CD14-positive monocyte (primary cell): Measurements from ENCODE around the gene MET. TPM values are rescaled to one million over a fixed set of nuclear protein-coding genes. Genes with fewer than 3 reads are reported as not detected.

ENCODE experiments used
- DNase-seq, 3 donors: peaks; one replicate each; pipeline ENCODE4 v3.0.0-alpha.2; 2011 to 2022
- H2AFZ ChIP-seq: 2 replicates; pipeline ENCODE4 v1.6.0; 2012; ENCODE audit warnings: mild to moderate bottlenecking, low read depth, low read length, inconsistent platforms; ENCODE audit not compliant: insufficient read depth, poor library complexity, severe bottlenecking
- H3K27ac ChIP-seq, 2 donors: 1 replicate in 1 of 2; 2 replicates in 1 of 2; pipeline ENCODE4 v1.5.1; 2012 to 2013; ENCODE audit warnings: low read length in 2 of 2, control low read depth in 1 of 2, inconsistent platforms in 1 of 2, low read depth in 1 of 2, mild to moderate bottlenecking in 1 of 2
- H3K27me3 ChIP-seq, 2 donors: one replicate each; pipeline versions ENCODE4 v1.6.0 to v1.6.1; 2011 to 2013; ENCODE audit warnings: low read length in 2 of 2; ENCODE audit not compliant: control insufficient read depth in 2 of 2, insufficient read depth in 2 of 2
- H3K36me3 ChIP-seq, 2 donors: replicated peaks in 1 of 2; 1 replicate in 1 of 2; 2 replicates in 1 of 2; pipeline versions ENCODE4 v1.5.1 to v1.6.1; 2012 to 2013; ENCODE audit warnings: low read length in 2 of 2, control low read depth in 1 of 2, inconsistent platforms in 1 of 2, mild to moderate bottlenecking in 1 of 2; ENCODE audit not compliant: insufficient read depth in 2 of 2, control insufficient read depth in 1 of 2
- H3K4me1 ChIP-seq, 2 donors: 1 replicate in 1 of 2; 2 replicates in 1 of 2; pipeline versions ENCODE4 v1.5.1 to v1.6.1; 2012 to 2013; ENCODE audit warnings: low read length in 2 of 2, control low read depth in 1 of 2, inconsistent platforms in 1 of 2, mild to moderate bottlenecking in 1 of 2, moderate library complexity in 1 of 2; ENCODE audit not compliant: insufficient read depth in 2 of 2, control insufficient read depth in 1 of 2
- H3K4me2 ChIP-seq: replicated peaks from 2 replicates; pipeline ENCODE3; 2012; ENCODE audit warnings: low read length, moderate library complexity, mild to moderate bottlenecking; ENCODE audit not compliant: poor library complexity, severe bottlenecking; ENCODE audit errors: extremely low read depth
- H3K4me3 ChIP-seq, 3 experiments: fragments of 200-600 bp in 1 of 3; sonication (generic) in 1 of 3; replicated peaks in 1 of 3; 1 replicate in 2 of 3; 2 replicates in 1 of 3; pipeline ENCODE4 v1.5.1; 2011 to 2013; ENCODE audit warnings: low read length in 3 of 3, mild to moderate bottlenecking in 3 of 3, control low read depth in 2 of 3, low read depth in 2 of 3, inconsistent platforms in 1 of 3, moderate library complexity in 1 of 3
- H3K79me2 ChIP-seq: 2 replicates; pipeline ENCODE4 v1.6.0; 2012; ENCODE audit warnings: mild to moderate bottlenecking, control low read depth, inconsistent platforms, low read length, moderate library complexity; ENCODE audit not compliant: insufficient read depth
- H3K9ac ChIP-seq: 2 replicates; pipeline ENCODE4 v1.6.0; 2017; ENCODE audit warnings: low read length, mild to moderate bottlenecking; ENCODE audit not compliant: insufficient read depth, poor library complexity, severe bottlenecking
- H3K9me3 ChIP-seq, 2 donors: replicated peaks in 1 of 2; 1 replicate in 1 of 2; 2 replicates in 1 of 2; pipeline versions ENCODE4 v1.5.1 to v1.6.1; 2012 to 2013; ENCODE audit warnings: low read length in 2 of 2, control low read depth in 1 of 2; ENCODE audit not compliant: control insufficient read depth in 1 of 2, insufficient read depth in 1 of 2
- H4K20me1 ChIP-seq: 2 replicates; pipeline ENCODE4 v1.6.0; 2012; ENCODE audit warnings: mild to moderate bottlenecking, low read length, control low read depth, moderate library complexity; ENCODE audit not compliant: insufficient read depth
- H3K27ac Mint-ChIP-seq, 7 donors: one replicate each; pipeline ENCODE4 v1.8.0; 2020; ENCODE audit warnings: mild to moderate bottlenecking in 7 of 7, mixed read lengths in 7 of 7, moderate library complexity in 6 of 7, inconsistent platforms in 2 of 7
- H3K27me3 Mint-ChIP-seq, 3 donors: one replicate each; pipeline ENCODE4 v1.8.0; 2021 to 2022; ENCODE audit warnings: low read depth in 3 of 3, mild to moderate bottlenecking in 3 of 3, mixed read lengths in 3 of 3, moderate library complexity in 3 of 3, inconsistent platforms in 1 of 3
- H3K36me3 Mint-ChIP-seq, 2 donors: one replicate each; pipeline ENCODE4 v1.8.0; 2020; ENCODE audit warnings: mixed read lengths in 2 of 2, inconsistent platforms in 1 of 2, mild to moderate bottlenecking in 1 of 2
- H3K4me1 Mint-ChIP-seq: one replicate; pipeline ENCODE4 v1.8.0; 2020; ENCODE audit warnings: mild to moderate bottlenecking, mixed read lengths
- H3K4me3 Mint-ChIP-seq, 2 donors: one replicate each; pipeline ENCODE4 v1.8.0; 2020; ENCODE audit warnings: mild to moderate bottlenecking in 2 of 2, mixed read lengths in 2 of 2, moderate library complexity in 1 of 2
- H3K9me3 Mint-ChIP-seq, 7 donors: one replicate each; pipeline ENCODE4 v1.8.0; 2020 to 2022; ENCODE audit warnings: mixed read lengths in 7 of 7, mild to moderate bottlenecking in 6 of 7, moderate library complexity in 6 of 7, inconsistent platforms in 2 of 7
- CTCF ChIP-seq: fragments of 200-600 bp; IDR thresholded peaks from one replicate; pipeline ENCODE4 v1.8.0; 2022; ENCODE audit warnings: antibody characterized with exemption, mild to moderate bottlenecking
- WGBS: methylation state at CpG from one replicate; pipeline ENCODE4 v1.1.5; 2013; ENCODE audit warnings: missing lambda C conversion rate; ENCODE audit not compliant: insufficient coverage; 5-methylcytosine and 5-hydroxymethylcytosine counted together
- intact Hi-C, 2 donors: fragments of 100-400 bp; cut with micrococcal nuclease; formaldehyde crosslinking; loops; one replicate each; pipeline versions ENCODE4 v1.15.0 to v1.15.1; 2023
- polyA plus RNA-seq, 3 donors: library from polyadenylated mRNA; depleted of rRNA in 1 of 3; unstranded in 2 of 3; stranded (reverse) in 1 of 3; fragments of 300-500 nt in 2 of 3; fragments of >200 nt in 1 of 3; fragmentation: Illumina TruSeq in 2 of 3; gene quantifications; 1 replicate in 2 of 3; 2 replicates in 1 of 3; pipeline ENCODE4 v1.2.3, GENCODE V29; 2012 to 2021

MET gene
- polyA plus RNA-seq, 3 donors: not detected

- H2AFZ ChIP-seq: no peak overlapping the region
- peaks cover 10% of the 10 kb centered on the region for H3K4me1 Mint-ChIP-seq
- no peaks in the 10 kb centered on the region for H3K79me2 ChIP-seq
- 97% methylated on average over 4 of the region's 5 CpGs for WGBS
- H3K9me3 ChIP-seq: no peaks in the 10 kb centered on the region
- no peaks in the 10 kb centered on the region for H3K4me1 ChIP-seq
- no peak overlapping the region for H3K9ac ChIP-seq
- H3K36me3 ChIP-seq: no peaks in the 10 kb centered on the region
- peaks cover 0 to 5% (median 0%) of the 10 kb centered on the region in 7 donors for H3K9me3 Mint-ChIP-seq
- no peak overlapping the region for H3K4me3 Mint-ChIP-seq
- H3K27ac ChIP-seq: no peak overlapping the region
- H4K20me1 ChIP-seq: no peaks in the 10 kb centered on the region
- no peak overlapping the region for H3K27ac Mint-ChIP-seq
- no peaks in the 10 kb centered on the region for H3K27me3 ChIP-seq
- no peaks in the 10 kb centered on the region for H3K36me3 Mint-ChIP-seq
- intact Hi-C loops: no loop called here
- DNase-seq: no peak
- H3K4me2 ChIP-seq: no peak overlapping the region
- H3K4me3 ChIP-seq: no peak overlapping the region
- no peak for TF ChIP-seq CTCF
- no peaks in the 10 kb centered on the region for H3K27me3 Mint-ChIP-seq
Measured at GRCh38 chr7:116724560-116725231, 52.7 kb downstream of the MET start.

- no peaks in the 10 kb centered on the region for H3K9me3 ChIP-seq
- no peak for TF ChIP-seq CTCF
- no peak overlapping the region for H3K27ac ChIP-seq
- WGBS: no CpG with 5 or more reads among the region's 3 CpGs
- DNase-seq: no peak
- no peak overlapping the region for H3K27ac Mint-ChIP-seq
- no peaks in the 10 kb centered on the region for H3K27me3 ChIP-seq
- H4K20me1 ChIP-seq: no peaks in the 10 kb centered on the region
- H3K4me1 ChIP-seq: no peaks in the 10 kb centered on the region
- no peak overlapping the region for H3K9ac ChIP-seq
- H3K4me3 ChIP-seq: no peak overlapping the region
- intact Hi-C loops: no loop called here
- no peak overlapping the region for H3K4me2 ChIP-seq
- no peaks in the 10 kb centered on the region for H3K36me3 ChIP-seq
- no peaks in the 10 kb centered on the region for H3K36me3 Mint-ChIP-seq
- no peak overlapping the region for H2AFZ ChIP-seq
- peaks cover 10% of the 10 kb centered on the region for H3K4me1 Mint-ChIP-seq
- peaks cover 0 to 3% (median 1%) of the 10 kb centered on the region in 3 donors for H3K27me3 Mint-ChIP-seq
- H3K9me3 Mint-ChIP-seq: peaks cover 0 to 5% (median 0%) of the 10 kb centered on the region in 7 donors
- no peak overlapping the region for H3K4me3 Mint-ChIP-seq
- no peaks in the 10 kb centered on the region for H3K79me2 ChIP-seq
Measured at GRCh38 chr7:116726149-116726548, 54.2 kb downstream of the MET start.
